Activated gamma-delta T cell (primary cell): ENCODE data around the gene ANGPTL5.
"Not testable (repeated sequence)": the region's sequence is repeated elsewhere in the genome, so short reads cannot be mapped to it uniquely, and the experiment has no call there.

Source experiments
- DNase-seq: peaks from one replicate; lab custom pipeline; 2025; lab: John Stamatoyannopoulos, UW
- total RNA-seq, 2 donors: gene quantifications; one replicate each; lab custom pipeline; 2026; lab: John Stamatoyannopoulos, UW

ANGPTL5 gene
- total RNA-seq, result 0 reads per million in 2 donors

GRCh38 chr11:101916422-101916821 lies at the start of gene ANGPTL5:
TSS of gene ANGPTL5 (minus strand) at chr11:101916522. CDS start at chr11:101907909, 8,613 bp downstream.
- DNase-seq, result no peak

GRCh38 chr11:101964200-101964599 lies 47.9 kb upstream of the ANGPTL5 start:
- DNase-seq, result not testable (repeated sequence)

GRCh38 chr11:101960231-101960630 lies 43.9 kb upstream of the ANGPTL5 start:
- no peak for DNase-seq

- DNase-seq, result no peak
These were observed 39.4 kb upstream of the ANGPTL5 start for GRCh38 chr11:101955701-101956100.

GRCh38 chr11:101955278-101955677 lies 39.0 kb upstream of the ANGPTL5 start:
- no peak for DNase-seq

DNA sequence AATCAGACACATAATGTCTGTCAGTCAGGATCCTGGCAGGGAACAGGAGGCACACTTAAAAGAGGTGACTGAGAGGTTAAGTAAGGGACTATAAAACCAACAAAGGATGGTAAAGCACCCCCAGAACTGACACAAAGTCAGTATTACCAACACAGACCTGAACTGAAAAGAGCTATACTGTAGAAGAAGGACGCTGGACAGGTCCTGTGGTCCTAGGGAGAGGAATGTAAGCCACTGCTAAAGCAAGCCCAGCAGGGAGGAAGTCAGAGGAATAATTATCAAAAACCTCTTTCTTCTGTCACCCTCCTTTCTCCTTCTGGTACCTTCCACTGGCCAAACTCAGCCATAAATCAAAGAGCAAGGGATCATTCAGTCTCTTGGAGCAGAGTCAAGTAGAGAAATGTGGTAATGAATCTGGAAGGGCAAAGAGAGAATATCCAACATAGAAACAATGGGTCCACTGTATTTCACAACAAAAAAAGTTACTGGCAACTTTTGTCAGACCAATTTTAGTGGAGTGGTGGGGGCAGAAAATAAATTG lies 33.4 kb upstream of the ANGPTL5 start:
- DNase-seq, result no peak

DNA sequence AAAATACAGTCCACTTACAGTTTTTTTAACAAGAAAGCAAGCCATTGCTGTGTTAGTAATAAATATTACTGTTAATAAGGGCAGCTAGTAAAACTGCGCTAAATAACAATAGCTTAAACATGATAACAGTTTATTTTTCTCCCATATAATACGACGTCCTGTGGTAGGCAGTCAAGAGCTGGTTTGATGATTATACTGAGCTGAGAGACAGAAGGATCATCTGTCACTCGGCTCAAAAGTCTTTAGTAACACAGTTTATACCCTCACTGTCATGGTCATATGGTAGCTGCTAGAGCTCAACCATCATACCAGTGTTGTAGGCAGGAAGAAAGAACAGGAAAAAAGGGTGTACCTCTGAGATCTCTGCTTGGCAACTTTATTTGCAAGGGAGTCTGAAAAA lies 29.1 kb upstream of the ANGPTL5 start:
- no peak for DNase-seq

GRCh38 chr11:101944923-101945322 lies 28.6 kb upstream of the ANGPTL5 start:
- DNase-seq, result no peak

- DNase-seq, result no peak
These were observed 24.7 kb upstream of the ANGPTL5 start for GRCh38 chr11:101940901-101941520.

- no peak for DNase-seq
These were observed 15.4 kb upstream of the ANGPTL5 start for GRCh38 chr11:101931692-101932091.

DNA sequence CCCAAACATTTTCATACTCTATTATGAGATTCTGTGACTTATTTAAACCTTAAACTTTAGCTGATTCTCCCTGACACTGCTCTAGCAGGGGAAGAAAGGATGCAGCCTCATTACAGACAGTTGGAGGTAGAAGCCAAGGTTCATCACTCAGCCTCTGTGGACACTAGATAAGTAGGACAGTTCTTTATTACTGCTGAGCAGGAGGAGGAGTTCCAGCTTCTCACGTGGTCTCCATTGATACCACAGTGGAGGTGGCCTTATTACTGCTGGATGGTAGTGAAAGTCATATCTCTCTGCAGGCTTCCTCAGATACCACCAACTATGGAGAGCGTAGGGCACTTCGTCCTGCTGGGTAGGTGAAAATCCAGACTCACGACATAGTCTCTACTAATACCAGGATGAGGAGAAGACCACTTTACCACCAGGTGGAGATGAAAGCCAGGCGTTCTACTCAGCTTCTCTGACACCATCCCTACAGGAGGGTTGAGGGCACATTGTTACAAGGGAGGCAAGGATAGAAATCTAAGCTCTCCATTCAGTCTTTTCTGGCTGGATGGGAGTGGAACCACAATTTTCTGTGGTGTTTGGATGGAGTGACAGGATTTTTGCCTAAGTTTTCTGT lies 13.1 kb upstream of the ANGPTL5 start:
- DNase-seq, result no peak

DNA sequence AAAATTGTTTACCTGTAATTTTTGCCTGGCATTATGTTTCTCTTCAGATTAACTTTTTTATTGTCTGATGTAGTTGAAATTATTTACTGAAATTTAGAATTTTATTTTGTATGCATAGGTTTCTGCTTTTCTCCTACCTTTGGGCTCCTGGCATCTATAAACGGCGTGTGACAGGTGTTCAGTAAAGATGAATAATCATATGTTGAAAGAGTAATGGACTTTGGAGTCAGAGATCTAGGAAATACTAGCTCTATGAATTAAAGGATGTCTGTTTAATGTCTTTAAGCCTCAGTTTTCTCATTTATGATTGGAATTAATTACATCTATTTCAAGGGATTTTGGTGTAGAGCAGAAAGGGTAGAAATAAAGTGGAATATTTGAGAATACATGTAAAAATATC lies 7.2 kb upstream of the ANGPTL5 start:
- no peak for DNase-seq

GRCh38 chr11:101920992-101921391 lies 4.7 kb upstream of the ANGPTL5 start:
- DNase-seq, result no peak

DNA sequence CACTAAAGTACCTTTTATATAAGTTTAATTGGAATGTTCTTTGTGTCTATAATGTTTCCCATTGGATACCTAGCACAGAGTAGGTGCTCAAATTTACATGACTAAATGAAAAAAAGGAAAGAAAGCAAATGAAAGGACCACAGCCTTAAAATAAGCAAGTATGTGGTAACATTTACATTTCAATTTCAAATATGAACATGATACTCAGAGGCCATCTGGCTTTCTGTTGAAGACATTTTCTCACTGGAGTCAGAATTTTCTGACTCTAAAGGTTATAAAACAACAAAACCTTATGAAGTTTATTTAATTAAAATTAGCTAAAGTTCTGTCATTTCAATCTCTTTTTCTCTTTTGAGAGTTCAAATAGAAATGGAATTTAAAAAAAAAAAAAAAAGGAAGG lies 904 bp upstream of the ANGPTL5 start:
- no peak for DNase-seq

DNA sequence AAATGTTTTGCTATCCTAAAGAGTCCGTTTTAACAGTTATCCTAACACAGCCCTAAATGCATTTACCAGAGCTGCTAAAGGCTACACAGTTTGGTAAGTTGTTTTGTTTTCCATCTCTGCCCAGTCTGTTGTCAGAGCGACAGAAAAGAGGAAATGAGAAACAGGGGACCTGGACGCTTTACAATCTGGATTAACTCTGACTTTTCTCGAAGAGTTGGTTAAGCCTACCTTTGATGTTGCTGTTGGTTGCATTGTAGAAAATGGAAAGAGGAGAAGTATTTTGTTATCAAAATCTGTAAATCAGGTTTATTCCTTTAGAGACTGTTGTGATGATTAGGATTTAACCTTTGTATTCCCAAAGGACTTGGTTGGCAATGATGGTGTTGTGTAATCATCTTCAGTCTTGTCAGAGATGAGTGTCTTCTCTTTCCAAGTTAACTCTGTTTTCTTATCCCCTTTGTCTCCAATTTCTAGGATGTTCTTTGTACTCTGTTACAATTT lies 481 bp downstream of the ANGPTL5 start:
- DNase-seq, result no peak

DNA sequence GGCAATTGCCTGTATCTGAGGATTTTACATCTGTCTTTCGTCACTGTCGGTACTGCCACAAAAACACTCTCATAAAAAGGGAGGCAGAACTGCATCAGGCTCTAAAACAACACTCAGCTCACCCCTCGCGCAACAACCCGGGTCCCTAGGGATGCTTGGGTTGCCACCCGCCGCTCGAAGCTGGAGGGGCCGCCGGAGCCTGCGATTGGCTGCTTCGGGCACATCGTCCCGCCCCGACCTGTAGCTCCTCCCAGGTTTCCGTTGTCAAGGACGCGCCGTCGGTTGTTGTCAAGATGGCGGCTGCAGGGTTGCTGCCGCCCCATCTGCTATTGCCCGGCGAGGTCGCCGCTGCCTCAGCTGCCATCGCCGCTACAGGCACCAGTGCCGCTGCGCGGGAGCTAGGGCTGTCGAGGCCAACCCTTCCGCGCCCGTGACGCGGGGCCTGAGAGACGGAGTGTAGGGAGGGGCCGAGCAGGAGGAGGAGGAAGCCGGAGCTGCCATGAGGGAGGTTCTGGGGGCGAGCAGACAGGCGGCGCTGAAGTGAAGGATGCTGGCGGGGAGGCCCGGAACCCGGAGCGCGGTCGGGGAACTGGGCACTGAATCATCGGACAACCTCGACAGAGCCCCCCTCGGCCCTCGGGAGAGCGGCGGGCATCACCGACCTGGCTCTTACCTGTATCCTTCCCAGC lies 1.4 kb downstream of the ANGPTL5 start, which contains the start of gene CEP126:
Gene CEP126 (plus strand): TSS at position 273 of the 689 bp plus-strand sequence. CDS start 275 bp downstream, at position 548.
- peak; percentile 84 for DNase-seq

DNA sequence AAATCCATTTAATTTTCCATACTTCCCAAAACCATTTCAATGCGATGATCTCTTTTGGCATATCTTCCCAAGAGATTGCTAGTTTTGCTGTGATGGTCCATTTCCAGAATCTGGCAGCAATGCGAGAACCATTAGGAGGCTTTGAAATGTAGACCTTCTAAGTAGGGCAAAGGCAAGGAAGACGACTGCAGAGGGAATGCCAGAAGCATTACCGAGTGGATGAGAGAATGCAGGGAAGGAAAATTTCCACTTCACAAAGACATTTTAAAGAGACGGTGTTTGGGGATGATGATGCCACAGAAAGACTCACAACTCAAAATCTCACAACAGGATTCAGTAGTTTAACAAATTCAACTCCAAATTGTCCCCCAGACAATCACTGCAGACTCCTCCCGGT lies 2.0 kb downstream of the ANGPTL5 start:
- no peak for DNase-seq

DNA sequence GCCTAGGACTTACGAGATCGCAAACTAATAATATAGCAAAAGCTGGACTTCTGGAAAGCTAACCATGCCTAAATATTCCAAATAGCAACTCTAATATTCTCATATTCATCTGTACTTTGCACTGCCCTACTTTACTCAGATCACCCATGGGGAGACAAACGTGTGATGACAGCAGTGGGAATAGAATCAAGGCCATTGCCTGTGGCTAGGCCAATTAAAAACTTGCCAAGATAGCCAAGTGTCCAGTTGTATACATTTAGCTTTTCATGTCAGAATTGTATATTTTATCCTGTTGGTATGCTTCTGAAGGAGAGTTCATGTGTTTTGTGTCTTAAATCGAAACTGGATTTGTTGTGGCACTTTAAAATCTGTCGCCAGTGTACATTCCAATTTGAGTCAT lies 2.7 kb downstream of the ANGPTL5 start:
- DNase-seq, result no peak

GRCh38 chr11:101912823-101913284 lies 3.5 kb downstream of the ANGPTL5 start:
- no peak for DNase-seq

- DNase-seq, result no peak
These were observed 7.2 kb downstream of the ANGPTL5 start for GRCh38 chr11:101909087-101909486.

- DNase-seq, result no peak
These were observed 8.5 kb downstream of the ANGPTL5 start for GRCh38 chr11:101907815-101908214.

DNA sequence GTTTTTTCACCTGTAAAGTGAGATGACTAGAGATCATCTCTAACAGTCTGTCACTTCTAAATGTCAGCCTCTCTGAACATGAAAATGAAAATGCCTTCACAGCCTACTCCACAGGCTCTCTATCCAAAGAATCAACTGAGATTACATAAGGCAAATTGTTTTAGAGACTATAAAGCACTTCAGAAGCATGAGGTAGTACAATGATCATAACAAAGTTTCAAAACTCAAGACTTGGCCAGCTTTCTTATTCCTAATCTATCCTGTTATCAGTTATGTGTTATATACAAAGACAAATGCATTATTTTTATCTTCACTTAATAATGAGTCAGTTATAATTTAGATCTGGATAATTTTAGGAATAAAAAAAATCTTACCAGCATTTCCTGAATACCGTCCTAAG lies 21.8 kb downstream of the ANGPTL5 start:
- DNase-seq, result no peak
